IMR-90 (cell line): ENCODE measurements around the gene NPPA. TPM values are rescaled to one million over a fixed set of nuclear protein-coding genes. Genes with fewer than 3 reads are reported as not detected.

Experiments
- ATAC-seq: fragments of 200-7000 bp; cut with Tn5 transposase; 2 replicates; pipeline ENCODE4 v1.9.1; 2020; ENCODE audit warnings: low read depth, mild to moderate bottlenecking, moderate library complexity
- BruUV-seq: library from RNA; stranded (reverse); fragments of 400-500 nt; replicated peaks from 2 replicates; lab custom pipeline; 2021; lab: Mats Ljungman, UMichigan
- CTCF ChIA-PET: fragments of 300-600 bp; formaldehyde crosslinking; extraction: SDS; loops from one replicate; lab custom pipeline; 2021; ENCODE audit warnings: antibody characterized with exemption; lab: Yijun Ruan, JAX
- POLR2A ChIA-PET: fragments of 300-600 bp; sonication (Branson Sonifier 250); formaldehyde crosslinking; loops from one replicate; lab custom pipeline; 2022; ENCODE audit warnings: antibody characterized with exemption; ENCODE audit not compliant: unreplicated experiment; lab: Charles Lee
- DNase-seq: peaks from one replicate; pipeline ENCODE4 v3.0.0; 2013
- H2AFZ ChIP-seq: replicated peaks from 2 replicates; pipeline ENCODE3; 2013; ENCODE audit warnings: low read length, mild to moderate bottlenecking; ENCODE audit not compliant: poor library complexity
- H2AK5ac ChIP-seq: 2 replicates; pipeline ENCODE4 v1.6.1; 2013; ENCODE audit warnings: low read depth, low read length, inconsistent platforms
- H2AK9ac ChIP-seq: replicated peaks from 2 replicates; pipeline ENCODE3; 2013; ENCODE audit warnings: mild to moderate bottlenecking, low read depth, low read length, moderate library complexity; ENCODE audit not compliant: poor library complexity
- H2BK120ac ChIP-seq: 2 replicates; pipeline ENCODE4 v1.6.1; 2013; ENCODE audit warnings: low read depth, low read length, inconsistent platforms
- H2BK15ac ChIP-seq: 3 replicates; pipeline ENCODE4 v1.6.1; 2013; ENCODE audit warnings: low read depth, low read length, inconsistent platforms
- H2BK20ac ChIP-seq: 2 replicates; pipeline ENCODE4 v1.6.1; 2013; ENCODE audit warnings: low read depth, mild to moderate bottlenecking, inconsistent platforms, low read length, moderate library complexity
- H2BK5ac ChIP-seq: 2 replicates; pipeline ENCODE4 v1.6.1; 2013; ENCODE audit warnings: mild to moderate bottlenecking, low read depth, low read length, inconsistent platforms; ENCODE audit not compliant: poor library complexity, severe bottlenecking
- H3K14ac ChIP-seq: replicated peaks from 2 replicates; pipeline ENCODE4 v1.6.1; 2013; ENCODE audit warnings: low read depth, low read length, inconsistent platforms
- H3K18ac ChIP-seq: 2 replicates; pipeline ENCODE4 v1.6.1; 2013; ENCODE audit warnings: low read depth, low read length, control low read depth
- H3K23ac ChIP-seq: 2 replicates; pipeline ENCODE4 v1.6.1; 2013; ENCODE audit warnings: low read depth, low read length, inconsistent platforms
- H3K27ac ChIP-seq: 2 replicates; pipeline ENCODE4 v1.5.1; 2013; ENCODE audit warnings: mild to moderate bottlenecking, control low read depth, low read length; ENCODE audit not compliant: insufficient read depth
- H3K27me3 ChIP-seq: 2 replicates; pipeline ENCODE4 v1.6.1; 2013; ENCODE audit warnings: low read length; ENCODE audit not compliant: control insufficient read depth, insufficient read depth
- H3K36me3 ChIP-seq: 2 replicates; pipeline ENCODE4 v1.6.1; 2013; ENCODE audit warnings: low read length, mixed read lengths; ENCODE audit not compliant: control insufficient read depth, insufficient read depth
- H3K4ac ChIP-seq: 2 replicates; pipeline ENCODE4 v1.6.1; 2013; ENCODE audit warnings: low read depth, low read length, inconsistent platforms
- H3K4me1 ChIP-seq: 2 replicates; pipeline ENCODE4 v1.6.1; 2013; ENCODE audit warnings: low read length, mixed read lengths; ENCODE audit not compliant: control insufficient read depth, insufficient read depth
- H3K4me2 ChIP-seq: 2 replicates; pipeline ENCODE4 v1.6.1; 2013; ENCODE audit warnings: low read depth, mild to moderate bottlenecking, control low read depth, low read length, moderate library complexity
- H3K4me3 ChIP-seq: 2 replicates; pipeline ENCODE4 v1.5.1; 2013; ENCODE audit warnings: low read depth, mild to moderate bottlenecking, control low read depth, low read length, moderate library complexity; ENCODE audit not compliant: insufficient read depth
- H3K56ac ChIP-seq: 2 replicates; pipeline ENCODE4 v1.6.1; 2013; ENCODE audit warnings: low read length, inconsistent platforms; ENCODE audit not compliant: insufficient read depth; ENCODE audit errors: extremely low read depth
- H3K79me1 ChIP-seq, 2 experiments: 2 replicates each; pipeline ENCODE4 v1.6.1; 2013; ENCODE audit warnings: low read length in 2 of 2, inconsistent platforms in 1 of 2, low read depth in 1 of 2
- H3K9ac ChIP-seq: 2 replicates; pipeline ENCODE4 v1.6.1; 2013; ENCODE audit warnings: low read depth, low read length, control low read depth
- H3K9me1 ChIP-seq: 2 replicates; pipeline ENCODE4 v1.6.1; 2013; ENCODE audit warnings: low read length, inconsistent platforms; ENCODE audit not compliant: insufficient read depth
- H3K9me3 ChIP-seq: 2 replicates; pipeline ENCODE4 v1.6.1; 2013; ENCODE audit warnings: low read length; ENCODE audit not compliant: control insufficient read depth, insufficient read depth
- H4K20me1 ChIP-seq: 2 replicates; pipeline ENCODE4 v1.6.1; 2013; ENCODE audit warnings: low read length, inconsistent platforms; ENCODE audit not compliant: insufficient read depth
- H4K5ac ChIP-seq: 2 replicates; pipeline ENCODE4 v1.6.1; 2013; ENCODE audit warnings: mild to moderate bottlenecking, low read depth, low read length, control low read depth
- H4K8ac ChIP-seq, 2 experiments: 2 replicates each; pipeline ENCODE4 v1.6.1; 2013; ENCODE audit warnings: low read depth in 2 of 2, low read length in 2 of 2, control low read depth in 1 of 2, inconsistent platforms in 1 of 2
- H4K91ac ChIP-seq: 2 replicates; pipeline ENCODE4 v1.6.1; 2013; ENCODE audit warnings: low read depth, low read length, inconsistent platforms; ENCODE audit not compliant: insufficient read depth
- CEBPB ChIP-seq: IDR thresholded peaks from 2 replicates; pipeline ENCODE4 v1.6.1; 2012; ENCODE audit warnings: low read depth, low read length, improper control_type of control experiment
- MXI1 ChIP-seq: IDR thresholded peaks from 2 replicates; pipeline ENCODE4 v1.6.1; 2012; ENCODE audit warnings: low read depth, mild to moderate bottlenecking, low read length, moderate library complexity, borderline replicate concordance
- WGBS, 2 experiments: methylation state at CpG; one replicate each; pipeline versions ENCODE4 v1.1.5 to v1.1.7; 2013; ENCODE audit warnings: missing lambda C conversion rate in 2 of 2; ENCODE audit not compliant: insufficient read length in 1 of 2; ENCODE audit errors: extremely low coverage in 2 of 2; 5-methylcytosine and 5-hydroxymethylcytosine counted together
- dilution Hi-C: fragments of 300-500 bp; cut with HindIII; formaldehyde crosslinking; loops from one replicate; pipeline ENCODE4 v1.14.3; 2018; ENCODE audit warnings: low sequenced_read_pairs; ENCODE audit not compliant: unreplicated experiment
- in situ Hi-C: fragments of 300-500 bp; cut with MboI; formaldehyde crosslinking; loops from 3 replicates; pipeline ENCODE4 v1.14.3; 2019; ENCODE audit warnings: low sequenced_read_pairs, inconsistent platforms, mixed read lengths
- intact Hi-C: fragments of 100-400 bp; cut with micrococcal nuclease; formaldehyde crosslinking; loops from 2 replicates; pipeline ENCODE4 v1.10.0; 2022
- polyA plus RNA-seq, 3 experiments: library from polyadenylated mRNA; depleted of rRNA; stranded (reverse); fragments of >200 nt; gene quantifications; 2 replicates each; pipeline ENCODE4 v1.2.3, GENCODE V29; 2012; ENCODE audit warnings: low replicate concordance in 1 of 3
- total RNA-seq: library from RNA; depleted of rRNA; stranded (reverse); fragments of >200 nt; gene quantifications from 2 replicates; pipeline ENCODE4 v1.2.3, GENCODE V29; 2012

The NPPA gene
- total and polyA plus RNA-seq, 2 of the 4 experiments (the other 2 are of a cell fraction): not detected

DNA sequence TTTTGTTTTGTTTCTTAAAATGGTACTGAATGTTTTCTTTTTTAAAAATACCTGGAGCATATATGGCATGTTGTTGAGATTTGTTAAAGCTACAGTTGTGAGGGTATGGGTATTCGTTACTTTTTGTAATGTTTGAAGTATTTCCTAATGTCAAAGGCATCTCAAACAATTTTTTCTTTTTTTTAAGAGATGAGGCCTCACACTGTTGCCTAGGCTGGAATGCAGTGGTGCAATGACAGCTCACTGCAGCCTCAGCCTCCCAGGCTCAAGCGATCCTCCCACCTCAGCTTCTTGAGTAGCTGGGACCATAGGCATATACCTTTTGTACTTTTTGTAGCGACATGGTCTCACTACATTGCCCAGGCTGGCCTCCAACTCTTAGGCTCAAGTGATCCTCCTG lies 25.5 kb downstream of the NPPA start:
- peaks cover 50% of the 10 kb centered on the region for H3K36me3 ChIP-seq
- H3K27ac ChIP-seq: peak overlapping the region; percentile 6; the same call in 1 of the 2 replicates
- H4K91ac ChIP-seq: no peak overlapping the region; the same call in 1 of the 2 replicates
- H3K9me3 ChIP-seq: no peaks in the 10 kb centered on the region
- no peak overlapping the region for H2BK20ac ChIP-seq
- intact Hi-C loops: no loop called here
- H3K4me3 ChIP-seq: no peak overlapping the region
- H2BK5ac ChIP-seq: peak overlapping the region; percentile 70
- no peak overlapping the region for H2AFZ ChIP-seq
- peak; percentile 87 for ATAC-seq
- in situ Hi-C loops: no loop called here
- peak; percentile 68 for DNase-seq
- H2BK120ac ChIP-seq: no peak overlapping the region
- H3K79me1 ChIP-seq: peaks cover 0 to 20% of the 10 kb centered on the region in 2 experiments; a peak in 3 of 4 replicates
- no peak overlapping the region for H4K5ac ChIP-seq
- no peak overlapping the region for H3K9ac ChIP-seq
- H3K9me1 ChIP-seq: peaks cover 11% of the 10 kb centered on the region
- dilution Hi-C loops: no loop called here
- peak overlapping the region in 1 of 2 experiments; percentile 51; a peak in 2 of 4 replicates for H4K8ac ChIP-seq
- H3K27me3 ChIP-seq: no peaks in the 10 kb centered on the region
- H3K4ac ChIP-seq: peak overlapping the region; percentile 59
- no TSS peak for BruUV-seq
- 0 out of 2 replicates have a peak, but pooled peaks cover 3% of the 10 kb centered on the region for H4K20me1 ChIP-seq
- ChIA-PET POLR2A (interaction anchor here (0.6 kb wide), 1 partner anchor 764 kb away, joined by 3 read pairs; no protein-coding TSS in a partner anchor), CTCF (interaction anchor here (0.6 kb wide), 1 partner anchor 1937 kb away, joined by 3 read pairs; no protein-coding TSS in a partner anchor)
- WGBS, 2 experiments: 100% methylated on average over 1 of the region's 3 CpGs; no CpG with 5 or more reads in 1 of the 2 experiments
- peak overlapping the region; percentile 48; the same call in 1 of the 2 replicates for H2AK5ac ChIP-seq
- H3K18ac ChIP-seq: no peak overlapping the region
- H3K4me2 ChIP-seq: no peak overlapping the region
- H3K4me1 ChIP-seq: peaks cover 1% of the 10 kb centered on the region; the same call in 1 of the 2 replicates
- no peak for TF ChIP-seq MXI1
- TF ChIP-seq CEBPB: peak; percentile 77
- no peak overlapping the region for H2BK15ac ChIP-seq
- no peak overlapping the region; the same call in 1 of the 2 replicates for H3K56ac ChIP-seq
- no peak overlapping the region; the same call in 1 of the 2 replicates for H3K23ac ChIP-seq
- H3K14ac ChIP-seq: no peak overlapping the region; the same call in 1 of the 2 replicates
- H2AK9ac ChIP-seq: no peak overlapping the region
